Measurements from ENCODE around the gene NKX2-2.

- TF ChIP-seq, protein P1, sequence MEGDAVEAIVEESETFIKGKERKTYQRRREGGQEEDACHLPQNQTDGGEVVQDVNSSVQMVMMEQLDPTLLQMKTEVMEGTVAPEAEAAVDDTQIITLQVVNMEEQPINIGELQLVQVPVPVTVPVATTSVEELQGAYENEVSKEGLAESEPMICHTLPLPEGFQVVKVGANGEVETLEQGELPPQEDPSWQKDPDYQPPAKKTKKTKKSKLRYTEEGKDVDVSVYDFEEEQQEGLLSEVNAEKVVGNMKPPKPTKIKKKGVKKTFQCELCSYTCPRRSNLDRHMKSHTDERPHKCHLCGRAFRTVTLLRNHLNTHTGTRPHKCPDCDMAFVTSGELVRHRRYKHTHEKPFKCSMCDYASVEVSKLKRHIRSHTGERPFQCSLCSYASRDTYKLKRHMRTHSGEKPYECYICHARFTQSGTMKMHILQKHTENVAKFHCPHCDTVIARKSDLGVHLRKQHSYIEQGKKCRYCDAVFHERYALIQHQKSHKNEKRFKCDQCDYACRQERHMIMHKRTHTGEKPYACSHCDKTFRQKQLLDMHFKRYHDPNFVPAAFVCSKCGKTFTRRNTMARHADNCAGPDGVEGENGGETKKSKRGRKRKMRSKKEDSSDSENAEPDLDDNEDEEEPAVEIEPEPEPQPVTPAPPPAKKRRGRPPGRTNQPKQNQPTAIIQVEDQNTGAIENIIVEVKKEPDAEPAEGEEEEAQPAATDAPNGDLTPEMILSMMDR (IDR thresholded peaks at IDR 0.05; ENCODE audit: low read depth, low read length, missing input control): no peak
- TF ChIP-seq EGR1 (IDR thresholded peaks at IDR 0.05; ENCODE audit: low read depth in 2 of 2) (no peak), ATF3 (IDR thresholded peaks at IDR 0.05) (no peak)
Observed at GRCh38 chr20:21519136-21519584, 5.3 kb upstream of the NKX2-2 start.

All from liver (tissue), 3 donors.